Stimulated activated CD4-positive, alpha-beta T cell treated with anti-CD3 and anti-CD28 coated beads, TNF-alpha, amount 100 ng/mL, for 4 hours (primary cell): ENCODE data around the gene OCA2.

Experiments
- DNase-seq, 3 experiments: peaks; one replicate each; pipeline ENCODE4 v3.0.0-alpha.2; 2020; ENCODE audit warnings: low read depth in 3 of 3

OCA2 gene

GRCh38 chr15:27820722-27821121 is 278.4 kb downstream of the OCA2 start:
- no peak for DNase-seq

GRCh38 chr15:27820232-27820631 is 278.9 kb downstream of the OCA2 start:
- DNase-seq = no peak

- DNase-seq = no peak
These were observed 281.9 kb downstream of the OCA2 start for GRCh38 chr15:27817258-27817657.

- no peak for DNase-seq
These were observed 282.3 kb downstream of the OCA2 start for GRCh38 chr15:27816790-27817189.

- DNase-seq = no peak
These were observed 284.1 kb downstream of the OCA2 start for GRCh38 chr15:27815035-27815434.

GRCh38 chr15:27813139-27813538 is 286.0 kb downstream of the OCA2 start:
- DNase-seq = no peak

GRCh38 chr15:27808182-27808581 is 290.9 kb downstream of the OCA2 start:
- no peak for DNase-seq

GRCh38 chr15:27807335-27807734 is 291.8 kb downstream of the OCA2 start:
- no peak for DNase-seq

GRCh38 chr15:27806396-27806795 is 292.7 kb downstream of the OCA2 start:
- DNase-seq = no peak

- DNase-seq = no peak
These were observed 293.6 kb downstream of the OCA2 start for GRCh38 chr15:27805261-27806220.

GRCh38 chr15:27804569-27805260 is 294.4 kb downstream of the OCA2 start:
- DNase-seq = no peak

GRCh38 chr15:27798807-27799206 is 300.3 kb downstream of the OCA2 start:
- DNase-seq = no peak

- DNase-seq = no peak
These were observed 301.4 kb downstream of the OCA2 start for GRCh38 chr15:27797765-27798164.

GRCh38 chr15:27796405-27797320 is 302.5 kb downstream of the OCA2 start:
- no peak for DNase-seq

GRCh38 chr15:27792756-27793264 is 306.3 kb downstream of the OCA2 start:
- no peak for DNase-seq

GRCh38 chr15:27790270-27790669 is 308.8 kb downstream of the OCA2 start:
- no peak for DNase-seq

- no peak for DNase-seq
These were observed 311.2 kb downstream of the OCA2 start for GRCh38 chr15:27787931-27788330.

GRCh38 chr15:27784107-27784506 is 315.0 kb downstream of the OCA2 start:
- no peak for DNase-seq

GRCh38 chr15:27783678-27784077 is 315.4 kb downstream of the OCA2 start:
- DNase-seq = no peak

- no peak for DNase-seq
These were observed 317.0 kb downstream of the OCA2 start for GRCh38 chr15:27782125-27782524.

GRCh38 chr15:27776501-27776900 is 322.6 kb downstream of the OCA2 start:
- DNase-seq = no peak

GRCh38 chr15:27774638-27775037 is 324.5 kb downstream of the OCA2 start:
- DNase-seq = no peak
